Stromal cell of bone marrow (primary cell): ENCODE data around the gene TECTA.

Experiments used
- DNase-seq: peaks from one replicate; pipeline ENCODE4 v3.0.0-alpha.2; 2012; ENCODE audit warnings: low read depth

TECTA gene, protein sequence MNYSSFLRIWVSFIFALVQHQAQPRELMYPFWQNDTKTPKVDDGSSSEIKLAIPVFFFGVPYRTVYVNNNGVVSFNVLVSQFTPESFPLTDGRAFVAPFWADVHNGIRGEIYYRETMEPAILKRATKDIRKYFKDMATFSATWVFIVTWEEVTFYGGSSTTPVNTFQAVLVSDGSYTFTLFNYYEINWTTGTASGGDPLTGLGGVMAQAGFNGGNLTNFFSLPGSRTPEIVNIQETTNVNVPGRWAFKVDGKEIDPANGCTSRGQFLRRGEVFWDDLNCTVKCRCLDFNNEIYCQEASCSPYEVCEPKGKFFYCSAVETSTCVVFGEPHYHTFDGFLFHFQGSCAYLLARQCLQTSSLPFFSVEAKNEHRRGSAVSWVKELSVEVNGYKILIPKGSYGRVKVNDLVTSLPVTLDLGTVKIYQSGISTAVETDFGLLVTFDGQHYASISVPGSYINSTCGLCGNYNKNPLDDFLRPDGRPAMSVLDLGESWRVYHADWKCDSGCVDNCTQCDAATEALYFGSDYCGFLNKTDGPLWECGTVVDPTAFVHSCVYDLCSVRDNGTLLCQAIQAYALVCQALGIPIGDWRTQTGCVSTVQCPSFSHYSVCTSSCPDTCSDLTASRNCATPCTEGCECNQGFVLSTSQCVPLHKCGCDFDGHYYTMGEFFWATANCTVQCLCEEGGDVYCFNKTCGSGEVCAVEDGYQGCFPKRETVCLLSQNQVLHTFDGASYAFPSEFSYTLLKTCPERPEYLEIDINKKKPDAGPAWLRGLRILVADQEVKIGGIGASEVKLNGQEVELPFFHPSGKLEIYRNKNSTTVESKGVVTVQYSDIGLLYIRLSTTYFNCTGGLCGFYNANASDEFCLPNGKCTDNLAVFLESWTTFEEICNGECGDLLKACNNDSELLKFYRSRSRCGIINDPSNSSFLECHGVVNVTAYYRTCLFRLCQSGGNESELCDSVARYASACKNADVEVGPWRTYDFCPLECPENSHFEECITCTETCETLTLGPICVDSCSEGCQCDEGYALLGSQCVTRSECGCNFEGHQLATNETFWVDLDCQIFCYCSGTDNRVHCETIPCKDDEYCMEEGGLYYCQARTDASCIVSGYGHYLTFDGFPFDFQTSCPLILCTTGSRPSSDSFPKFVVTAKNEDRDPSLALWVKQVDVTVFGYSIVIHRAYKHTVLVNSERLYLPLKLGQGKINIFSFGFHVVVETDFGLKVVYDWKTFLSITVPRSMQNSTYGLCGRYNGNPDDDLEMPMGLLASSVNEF (N-terminal part only)

DNA sequence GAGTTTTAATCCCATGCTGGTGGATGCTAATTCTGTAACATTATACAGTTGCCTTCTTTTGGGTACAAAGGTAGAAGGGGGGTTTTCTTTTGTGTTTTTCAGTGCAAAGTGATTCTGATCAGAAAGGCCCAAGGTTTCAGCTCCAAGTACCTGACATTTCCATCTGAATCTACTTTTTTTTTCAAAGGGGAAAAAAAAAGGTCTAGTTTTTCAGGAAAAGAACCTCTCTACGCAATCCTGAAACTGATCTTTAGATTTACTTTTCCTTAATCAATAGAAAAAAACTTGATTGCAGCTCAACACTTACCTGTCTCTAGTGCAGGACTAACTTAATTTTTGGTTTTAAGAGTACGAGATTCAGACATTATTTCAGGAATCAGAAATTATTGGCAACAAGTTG is at the start of gene TECTA:
TECTA (plus strand) TSS at position 301 of the 400 bp plus-strand sequence. CDS start 1,423 bp downstream, outside the sequence.
- no peak for DNase-seq

GRCh38 chr11:121053244-121053643 is 47.8 kb upstream of the TECTA start:
- no peak for DNase-seq

DNA sequence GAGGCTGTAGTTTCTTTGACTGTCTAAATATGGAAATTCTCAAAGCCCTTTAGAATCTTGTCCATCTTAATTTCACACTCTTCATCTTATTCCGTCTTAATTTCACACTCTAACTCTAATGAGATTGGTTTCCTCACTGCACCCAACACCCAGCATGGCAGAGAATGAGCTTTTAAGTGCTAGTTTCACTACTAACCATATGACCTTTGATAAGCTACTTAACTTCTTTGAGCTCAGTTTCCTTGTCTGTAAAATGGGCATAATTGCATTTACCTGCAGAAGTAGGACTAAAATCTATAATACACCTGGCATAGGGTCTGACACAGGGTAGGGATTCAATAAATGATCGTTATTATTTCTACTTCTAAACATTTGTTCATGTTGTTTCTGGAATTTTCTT is 46.8 kb upstream of the TECTA start:
- DNase-seq = no peak

DNA sequence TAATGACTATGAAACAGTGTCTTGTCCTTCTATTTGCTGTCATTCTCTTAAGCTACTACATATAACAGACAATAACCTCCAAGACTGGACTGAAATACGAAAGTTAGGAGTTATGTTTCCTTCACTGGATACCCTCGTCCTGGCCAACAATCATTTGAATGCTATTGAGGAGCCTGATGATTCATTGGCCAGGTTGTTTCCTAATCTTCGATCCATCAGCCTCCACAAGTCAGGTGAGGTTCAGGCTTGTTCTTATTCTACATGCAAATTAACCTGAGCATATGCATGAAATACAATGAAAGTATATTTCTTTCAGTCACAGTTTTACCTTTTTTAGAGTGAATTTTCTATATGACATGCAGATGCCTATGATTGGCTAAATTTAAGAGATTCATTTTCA is 46.0 kb upstream of the TECTA start:
- no peak for DNase-seq

- DNase-seq = no peak
Measured at GRCh38 chr11:121057922-121058321, 43.1 kb upstream of the TECTA start.

- no peak for DNase-seq
Measured at GRCh38 chr11:121058941-121059340, 42.1 kb upstream of the TECTA start.

- no peak for DNase-seq
Measured at GRCh38 chr11:121059605-121060004, 41.4 kb upstream of the TECTA start.

GRCh38 chr11:121063728-121064127 is 37.3 kb upstream of the TECTA start:
- DNase-seq = no peak

DNA sequence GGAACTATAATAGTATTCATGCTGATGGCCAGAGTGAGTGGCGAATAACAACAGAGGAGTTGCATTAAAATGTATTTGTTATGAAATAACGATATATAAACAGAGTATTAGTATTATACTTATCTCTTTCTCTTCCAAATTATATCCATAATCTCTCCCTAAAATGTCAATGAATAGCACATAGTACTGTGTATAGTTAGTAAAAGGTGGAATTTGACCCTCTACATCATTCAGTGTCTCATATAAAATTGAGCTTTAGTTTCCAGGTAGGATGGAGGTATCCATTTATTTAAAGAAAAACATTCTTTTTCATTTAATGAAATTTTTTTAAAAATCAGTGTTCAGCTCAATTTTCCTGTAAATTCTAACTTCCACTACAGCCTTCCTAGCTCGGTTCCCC is 34.4 kb upstream of the TECTA start:
- no peak for DNase-seq

- no peak for DNase-seq
Measured at GRCh38 chr11:121067026-121067425, 34.0 kb upstream of the TECTA start.

- no peak for DNase-seq
Measured at GRCh38 chr11:121067453-121067852, 33.6 kb upstream of the TECTA start.

DNA sequence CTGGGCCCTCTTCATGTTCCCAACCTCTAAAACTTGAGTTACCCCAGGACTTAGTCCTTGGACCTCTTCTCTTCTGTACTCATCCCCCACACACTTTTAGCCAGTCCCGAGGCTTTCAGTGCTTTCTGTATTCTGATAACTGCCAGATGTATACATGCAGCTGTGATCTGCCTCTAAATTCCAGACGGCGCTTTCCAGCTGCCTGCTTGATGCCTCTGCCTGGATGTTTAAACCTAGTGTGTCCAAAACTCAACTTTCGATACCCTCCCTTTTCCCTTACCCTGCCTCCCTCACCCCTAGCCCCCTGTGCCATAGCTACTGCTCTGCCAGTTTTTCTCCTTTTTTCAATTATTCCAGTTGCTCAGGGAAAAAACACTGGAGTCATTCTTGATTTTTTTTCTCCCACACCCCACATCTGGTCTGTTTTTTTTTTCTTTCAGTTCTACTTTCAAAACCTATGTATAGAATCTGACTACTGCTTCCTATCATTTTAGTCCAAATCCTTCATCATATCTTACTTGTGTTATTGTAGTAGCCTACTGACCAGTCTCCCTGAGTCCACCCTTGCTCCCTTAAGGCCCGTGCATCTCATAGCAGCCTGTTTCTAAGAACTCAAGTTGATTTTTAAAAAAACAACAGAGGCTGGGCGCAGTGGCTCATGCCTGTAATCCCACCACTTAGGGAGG is 32.9 kb upstream of the TECTA start:
- no peak for DNase-seq

GRCh38 chr11:121068787-121069186 is 32.3 kb upstream of the TECTA start:
- no peak for DNase-seq

DNA sequence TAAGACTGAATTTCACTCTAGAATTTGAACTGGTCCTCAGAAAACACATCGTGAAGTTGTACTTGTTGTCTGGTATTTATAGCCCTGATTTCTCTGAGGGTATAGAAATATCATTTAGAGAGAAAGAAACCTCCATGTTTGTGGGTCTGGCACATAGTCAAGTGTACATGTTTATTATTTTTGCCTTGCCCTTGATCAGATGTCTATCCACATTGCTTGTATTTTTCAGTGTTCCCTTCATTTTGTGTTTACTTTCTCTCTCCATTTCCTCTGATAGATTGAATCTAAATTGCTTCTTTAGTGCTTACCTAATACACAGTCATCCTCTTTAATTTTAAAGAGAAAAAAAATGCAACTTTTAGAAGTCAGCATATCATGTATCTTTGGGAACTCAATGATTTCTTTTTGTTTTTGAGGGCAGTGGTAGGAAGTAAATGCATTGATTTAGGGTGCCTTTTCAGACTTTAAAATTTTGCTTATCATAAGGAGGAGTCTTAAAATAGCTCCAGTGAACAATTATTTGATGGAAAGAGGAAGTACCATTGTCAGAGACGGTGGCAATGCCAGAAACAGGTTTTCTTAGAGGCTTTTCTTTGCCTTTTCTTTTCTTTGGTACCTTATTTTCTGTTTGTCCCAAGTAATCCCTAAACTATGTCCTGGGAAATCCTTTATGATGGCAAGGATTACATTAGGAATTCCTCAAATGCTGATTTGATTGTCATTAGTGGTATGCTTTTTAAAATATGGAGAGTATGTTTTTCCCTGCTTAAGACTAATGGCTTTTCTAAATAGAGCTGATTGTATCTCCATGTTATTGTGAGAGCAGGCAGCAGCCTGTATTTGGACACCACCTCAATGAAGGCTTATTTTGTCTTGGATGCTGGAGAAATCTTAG is 29.8 kb upstream of the TECTA start:
- no peak for DNase-seq

DNA sequence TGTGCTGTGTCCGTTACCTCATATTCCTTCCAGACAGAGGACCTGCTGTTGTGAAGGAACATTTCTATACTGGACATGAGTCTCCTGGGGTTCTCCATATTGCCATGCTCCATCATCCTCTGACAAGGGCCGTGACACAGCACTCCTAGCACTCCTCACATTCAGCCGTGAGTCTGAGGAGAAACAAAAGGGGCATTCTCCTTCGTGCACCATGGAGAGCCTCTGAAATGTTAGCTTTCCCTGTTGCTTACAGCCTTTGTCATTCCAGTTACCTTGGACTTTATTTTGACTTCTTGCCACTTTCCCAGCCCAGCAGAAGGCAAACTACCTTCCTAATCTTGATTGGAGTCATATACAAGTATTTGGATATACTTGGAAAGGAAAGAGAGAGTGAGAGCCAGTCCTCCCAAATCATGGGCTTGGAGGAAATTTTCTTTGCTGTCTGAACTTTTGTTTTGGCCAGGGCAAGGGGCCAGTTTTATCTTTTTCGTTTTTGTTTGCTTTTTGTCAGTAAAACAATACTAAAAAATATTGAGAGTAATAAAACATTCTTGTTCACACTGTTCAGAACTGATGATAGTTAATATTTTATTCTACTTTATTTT is 29.1 kb upstream of the TECTA start:
- DNase-seq = no peak

GRCh38 chr11:121081321-121081720 is 19.7 kb upstream of the TECTA start:
- no peak for DNase-seq

GRCh38 chr11:121082219-121082618 is 18.8 kb upstream of the TECTA start:
- no peak for DNase-seq

DNA sequence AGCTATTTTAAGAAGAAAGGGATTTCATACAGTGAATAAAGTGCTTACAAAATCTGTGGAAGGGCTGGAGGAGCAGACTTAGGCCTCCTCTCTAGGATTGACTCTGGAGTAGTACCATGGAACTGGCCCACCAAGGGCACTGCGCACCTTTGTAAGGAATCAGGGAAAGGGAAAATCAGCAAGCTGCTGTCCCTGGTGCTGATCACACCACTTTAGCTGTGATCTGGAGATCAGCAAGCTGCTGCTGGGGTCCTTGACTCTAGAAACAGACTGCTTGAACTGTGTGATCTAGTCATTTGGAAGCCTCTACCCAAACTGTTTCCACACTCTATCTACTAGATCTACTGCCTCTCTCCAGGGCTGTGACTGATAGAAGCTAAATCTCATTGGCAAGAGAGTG is 18.4 kb upstream of the TECTA start:
- DNase-seq = no peak

- DNase-seq = no peak
Measured at GRCh38 chr11:121086866-121087265, 14.2 kb upstream of the TECTA start.

DNA sequence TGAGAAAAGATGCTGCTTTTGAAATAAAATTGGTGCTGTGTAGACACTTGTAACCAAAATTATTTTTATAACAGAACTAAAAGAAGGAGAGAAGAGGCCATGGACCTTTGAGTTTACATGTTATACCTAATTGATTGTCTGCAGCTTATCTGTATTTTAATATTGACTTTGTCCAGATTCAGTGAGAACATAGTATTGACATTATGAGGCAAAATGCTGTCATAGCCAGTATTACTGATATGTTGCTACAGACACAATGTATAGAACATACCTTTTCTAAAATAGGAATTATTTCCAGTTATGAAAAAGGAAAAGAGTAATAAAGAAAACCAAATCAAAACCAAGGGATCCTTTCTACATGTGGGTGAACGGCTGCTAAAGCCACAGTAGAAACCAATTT is 11.5 kb upstream of the TECTA start:
- DNase-seq = no peak
